ENCODE results near the gene GNAT1. TPM values are rescaled to one million over a fixed set of nuclear protein-coding genes. Genes with fewer than 3 reads are reported as not detected.

GNAT1 gene
- total RNA-seq, 1 experiment from 2014 or later = not detected

DNA sequence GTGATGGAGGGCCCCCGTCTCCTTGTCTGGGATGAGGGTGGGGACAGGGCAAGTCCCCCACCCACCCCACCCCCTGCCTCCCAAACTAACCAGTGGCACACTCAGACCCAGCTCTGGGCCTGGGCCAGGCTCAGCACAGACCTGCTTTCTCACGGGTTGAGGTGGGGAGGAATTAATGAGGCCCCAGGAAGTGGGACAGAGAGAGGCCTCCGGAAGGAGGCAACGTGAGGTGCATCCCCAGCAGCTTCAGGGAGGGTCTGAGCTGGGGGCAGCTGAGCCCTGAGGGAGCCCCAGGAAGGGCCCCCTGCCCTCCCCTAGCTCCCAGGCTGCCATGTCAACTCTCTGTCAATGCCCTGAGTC lies 29.6 kb downstream of the GNAT1 start:
- Histone ChIP-seq H4K5ac (ENCODE audit: insufficient read length, low read depth, low read length) (no peak overlapping the region), H2AFZ (ENCODE audit: low read length) (no peak overlapping the region), H4K20me1 (ENCODE audit: control insufficient read depth, insufficient read depth, insufficient read length) (no peaks in the 10 kb centered on the region), H3K23ac (ENCODE audit: insufficient read length, low read depth, low read length) (no peak overlapping the region), H3K79me2 (ENCODE audit: insufficient read depth, low read length) (no peaks in the 10 kb centered on the region), H2BK12ac (ENCODE audit: insufficient read length, low read depth, low read length) (no peak overlapping the region), H3K79me1 (ENCODE audit: insufficient read depth, low read depth, low read length, poor library complexity, severe bottlenecking) (no peaks in the 10 kb centered on the region), H3K9me3 (ENCODE audit: control insufficient read depth, low read depth, low read length) (no peaks in the 10 kb centered on the region), H3K4ac (ENCODE audit: low read depth, low read length) (no peak overlapping the region), H4K91ac (ENCODE audit: insufficient read length, low read depth, low read length) (no peak overlapping the region), H3K4me1 (ENCODE audit: insufficient read depth, low read length) (no peaks in the 10 kb centered on the region), H3K23me2 (ENCODE audit: insufficient read length, low read depth, low read length, poor library complexity, severe bottlenecking) (no peaks in the 10 kb centered on the region), H4K8ac (replicated peaks; ENCODE audit: insufficient read length, low read depth, low read length) (no peak overlapping the region), H2BK120ac (ENCODE audit: low read depth, low read length, poor library complexity, severe bottlenecking) (no peak overlapping the region), H3K27ac (ENCODE audit: insufficient read length, low read depth, low read length) (no peak overlapping the region), H3K4me2 (ENCODE audit: insufficient read depth, insufficient read length, low read length) (no peak overlapping the region), H2AK5ac (ENCODE audit: insufficient read length, low read length) (no peak overlapping the region), H2BK20ac (ENCODE audit: low read depth, low read length, poor library complexity, severe bottlenecking) (no peak overlapping the region), H3K18ac (ENCODE audit: insufficient read length, low read depth, low read length) (no peak overlapping the region), H2BK5ac (ENCODE audit: insufficient read length, low read length) (no peak overlapping the region), H2BK15ac (ENCODE audit: low read depth, low read length) (no peak overlapping the region), H3T11ph (ENCODE audit: low read length) (no peak overlapping the region), H3K27me3 (ENCODE audit: insufficient read depth, low read length) (no peaks in the 10 kb centered on the region), H3K9ac (ENCODE audit: extremely low read depth, insufficient read length, low read length) (no peak overlapping the region), H3K56ac (ENCODE audit: insufficient read length, low read depth, low read length) (no peak overlapping the region), H3K14ac (ENCODE audit: insufficient read depth, low read length) (no peak overlapping the region)
- Mint-ChIP-seq H3K27ac (no peak overlapping the region), H3K27me3 (ENCODE audit: low read depth) (peaks cover 22% of the 10 kb centered on the region), H3K36me3 (ENCODE audit: insufficient read depth in 1 of 3, low read depth in 3 of 3) (no peaks in the 10 kb centered on the region), H3K4me1 (peaks cover 3 to 10% of the 10 kb centered on the region in 2 experiments), H3K9me3 (peaks cover 0 to 4% of the 10 kb centered on the region in 2 experiments; a peak in 1 of 5 replicates), H3K4me3 (no peak overlapping the region)
- no peak for DNase-seq
- no CpG with 5 or more reads among the region's 4 CpGs for WGBS (ENCODE audit: extremely low coverage, insufficient read length, low lambda C conversion rate)
- TF ChIP-seq, protein P1, sequence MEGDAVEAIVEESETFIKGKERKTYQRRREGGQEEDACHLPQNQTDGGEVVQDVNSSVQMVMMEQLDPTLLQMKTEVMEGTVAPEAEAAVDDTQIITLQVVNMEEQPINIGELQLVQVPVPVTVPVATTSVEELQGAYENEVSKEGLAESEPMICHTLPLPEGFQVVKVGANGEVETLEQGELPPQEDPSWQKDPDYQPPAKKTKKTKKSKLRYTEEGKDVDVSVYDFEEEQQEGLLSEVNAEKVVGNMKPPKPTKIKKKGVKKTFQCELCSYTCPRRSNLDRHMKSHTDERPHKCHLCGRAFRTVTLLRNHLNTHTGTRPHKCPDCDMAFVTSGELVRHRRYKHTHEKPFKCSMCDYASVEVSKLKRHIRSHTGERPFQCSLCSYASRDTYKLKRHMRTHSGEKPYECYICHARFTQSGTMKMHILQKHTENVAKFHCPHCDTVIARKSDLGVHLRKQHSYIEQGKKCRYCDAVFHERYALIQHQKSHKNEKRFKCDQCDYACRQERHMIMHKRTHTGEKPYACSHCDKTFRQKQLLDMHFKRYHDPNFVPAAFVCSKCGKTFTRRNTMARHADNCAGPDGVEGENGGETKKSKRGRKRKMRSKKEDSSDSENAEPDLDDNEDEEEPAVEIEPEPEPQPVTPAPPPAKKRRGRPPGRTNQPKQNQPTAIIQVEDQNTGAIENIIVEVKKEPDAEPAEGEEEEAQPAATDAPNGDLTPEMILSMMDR (conservative IDR thresholded peaks at IDR 0.05) = no peak
